Neural progenitor cell (in vitro differentiated cells): Measurements from ENCODE around the gene AIF1L. TPM values are rescaled to one million over a fixed set of nuclear protein-coding genes. Genes with fewer than 3 reads are reported as not detected.

Experiments
- DNase-seq: peaks from one replicate; pipeline ENCODE4 v3.0.0-alpha.2; 2016; ENCODE audit warnings: low spot score
- H2AFZ ChIP-seq: fragments of 200-600 bp; sonication (generic); replicated peaks from 2 replicates; pipeline ENCODE4 v1.6.1; 2016; ENCODE audit warnings: antibody characterized with exemption
- H3F3A ChIP-seq: fragments of 200-600 bp; sonication (generic); 2 replicates; pipeline ENCODE4 v1.6.1; 2016; ENCODE audit warnings: antibody characterized with exemption, low read depth
- H3K27ac ChIP-seq: fragments of 200-600 bp; sonication (generic); 2 replicates; pipeline ENCODE4 v1.5.1; 2016; ENCODE audit warnings: mild to moderate bottlenecking
- H3K27me3 ChIP-seq: fragments of 200-600 bp; sonication (generic); 2 replicates; pipeline ENCODE4 v1.6.1; 2016; ENCODE audit warnings: mild to moderate bottlenecking, moderate library complexity
- H3K36me3 ChIP-seq: fragments of 200-600 bp; sonication (generic); 2 replicates; pipeline ENCODE4 v1.5.1; 2016
- H3K4me1 ChIP-seq: fragments of 200-600 bp; sonication (generic); 2 replicates; pipeline ENCODE4 v1.6.1; 2016; ENCODE audit warnings: mixed run types
- H3K4me2 ChIP-seq: fragments of 200-600 bp; sonication (generic); 2 replicates; pipeline ENCODE4 v1.6.1; 2016
- H3K4me3 ChIP-seq: fragments of 200-600 bp; sonication (generic); 2 replicates; pipeline ENCODE4 v1.5.1; 2016
- H3K79me2 ChIP-seq: fragments of 200-600 bp; sonication (generic); 2 replicates; pipeline ENCODE4 v1.6.1; 2016; ENCODE audit warnings: low read depth
- H3K9ac ChIP-seq: fragments of 200-600 bp; sonication (generic); 2 replicates; pipeline ENCODE4 v1.6.1; 2016
- H3K9me3 ChIP-seq: fragments of 200-600 bp; sonication (generic); 2 replicates; pipeline ENCODE4 v1.5.1; 2016; ENCODE audit warnings: low read depth
- H4K20me1 ChIP-seq: fragments of 200-600 bp; sonication (generic); 2 replicates; pipeline ENCODE4 v1.6.1; 2016; ENCODE audit warnings: low read depth
- H3K27ac Mint-ChIP-seq: 3 replicates; pipeline ENCODE4 v1.8.0; 2021; ENCODE audit warnings: mixed read lengths
- H3K27me3 Mint-ChIP-seq: 2 replicates; pipeline ENCODE4 v1.8.0; 2022; ENCODE audit warnings: low read depth, mild to moderate bottlenecking, inconsistent platforms, moderate library complexity, mixed read lengths; ENCODE audit not compliant: insufficient read depth
- H3K36me3 Mint-ChIP-seq: 3 replicates; pipeline ENCODE4 v1.8.0; 2021; ENCODE audit warnings: mixed read lengths
- H3K4me1 Mint-ChIP-seq: 3 replicates; pipeline ENCODE4 v1.8.0; 2021; ENCODE audit warnings: mixed read lengths
- H3K4me3 Mint-ChIP-seq: 3 replicates; pipeline ENCODE4 v1.8.0; 2021; ENCODE audit warnings: mild to moderate bottlenecking, moderate library complexity, mixed read lengths
- H3K9me3 Mint-ChIP-seq: 3 replicates; pipeline ENCODE4 v1.8.0; 2020; ENCODE audit warnings: mixed read lengths
- EZH2 ChIP-seq: fragments of 200-600 bp; sonication (generic); IDR thresholded peaks from 2 replicates; pipeline ENCODE4 v1.6.1; 2017; ENCODE audit warnings: antibody characterized with exemption, mild to moderate bottlenecking, moderate library complexity
- EZH2phosphoT487 ChIP-seq: fragments of 200-600 bp; sonication (generic); IDR thresholded peaks from 2 replicates; pipeline ENCODE4 v1.6.1; 2017; ENCODE audit warnings: antibody characterized with exemption
- total RNA-seq: library from RNA; depleted of rRNA; stranded (reverse); fragments of >200 nt; gene quantifications from 2 replicates; pipeline ENCODE4 v1.2.3, GENCODE V29; 2015; ENCODE audit warnings: low replicate concordance
- TF ChIP-seq, protein P1 (sequence below): fragments of 200-600 bp; sonication (generic); IDR thresholded peaks from 2 replicates; pipeline ENCODE4 v1.5.1; 2017; ENCODE audit warnings: antibody characterized with exemption, mild to moderate bottlenecking

The AIF1L gene
- total RNA-seq, 1 donor from 2014 or later, result 69.0 TPM

DNA sequence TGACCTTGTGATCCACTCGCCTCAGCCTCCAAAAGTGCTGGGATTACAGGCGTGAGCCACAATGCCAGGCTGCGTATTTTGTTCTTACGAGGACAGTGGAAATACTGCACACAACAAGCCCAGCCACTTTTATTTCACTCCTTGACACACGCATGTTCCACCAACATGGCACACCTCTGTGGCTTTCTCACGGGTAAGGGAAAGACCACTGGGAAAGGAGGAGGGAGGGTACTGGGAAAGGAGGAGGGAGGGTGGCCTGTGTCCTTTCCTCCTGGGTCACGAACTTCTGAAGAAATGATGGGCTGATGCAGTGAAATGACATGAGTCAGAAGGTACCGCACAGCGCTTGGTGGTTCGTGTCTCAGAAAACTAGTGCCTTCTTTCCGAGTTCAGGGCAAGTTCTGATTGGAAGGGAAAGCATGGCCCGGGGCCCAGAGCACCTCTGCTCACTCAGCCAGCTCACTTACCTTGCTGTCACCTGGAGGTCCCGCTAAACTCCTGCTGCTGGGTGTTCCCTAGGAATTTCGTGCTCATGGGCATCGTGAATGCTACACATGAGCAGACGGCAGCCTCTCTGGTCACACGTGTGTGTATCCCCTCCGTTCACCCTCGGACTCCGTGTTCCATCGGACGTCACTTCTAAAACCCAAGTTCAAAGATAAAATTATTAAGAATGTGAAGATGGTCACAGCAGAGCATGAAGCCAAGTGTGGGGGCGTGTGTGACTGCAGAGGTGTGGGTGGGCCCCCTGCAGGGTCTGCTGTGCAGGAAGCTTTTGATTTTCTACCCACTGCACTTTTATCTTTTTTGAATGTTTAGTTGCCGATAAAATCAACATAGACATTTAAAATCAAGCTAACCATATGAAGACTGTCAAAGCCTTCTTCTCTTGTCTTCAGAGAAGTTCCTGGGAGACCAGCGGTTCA lies 44.5 kb upstream of the AIF1L start:
- Histone ChIP-seq H2AFZ (no peak overlapping the region), H3K79me2 (no peaks in the 10 kb centered on the region), H3F3A (no peaks in the 10 kb centered on the region), H3K4me1 (no peaks in the 10 kb centered on the region), H4K20me1 (no peaks in the 10 kb centered on the region), H3K4me3 (no peak overlapping the region), H3K36me3 (no peaks in the 10 kb centered on the region), H3K27ac (no peak overlapping the region), H3K9ac (no peak overlapping the region), H3K4me2 (no peak overlapping the region), H3K9me3 (no peaks in the 10 kb centered on the region), H3K27me3 (no peaks in the 10 kb centered on the region)
- Mint-ChIP-seq H3K27ac (no peak overlapping the region), H3K4me1 (no peaks in the 10 kb centered on the region), H3K9me3 (no peaks in the 10 kb centered on the region), H3K4me3 (no peak overlapping the region), H3K36me3 (peaks cover 1% of the 10 kb centered on the region), H3K27me3 (peaks cover 6% of the 10 kb centered on the region)
- DNase-seq, result no peak
- TF ChIP-seq, protein P1, sequence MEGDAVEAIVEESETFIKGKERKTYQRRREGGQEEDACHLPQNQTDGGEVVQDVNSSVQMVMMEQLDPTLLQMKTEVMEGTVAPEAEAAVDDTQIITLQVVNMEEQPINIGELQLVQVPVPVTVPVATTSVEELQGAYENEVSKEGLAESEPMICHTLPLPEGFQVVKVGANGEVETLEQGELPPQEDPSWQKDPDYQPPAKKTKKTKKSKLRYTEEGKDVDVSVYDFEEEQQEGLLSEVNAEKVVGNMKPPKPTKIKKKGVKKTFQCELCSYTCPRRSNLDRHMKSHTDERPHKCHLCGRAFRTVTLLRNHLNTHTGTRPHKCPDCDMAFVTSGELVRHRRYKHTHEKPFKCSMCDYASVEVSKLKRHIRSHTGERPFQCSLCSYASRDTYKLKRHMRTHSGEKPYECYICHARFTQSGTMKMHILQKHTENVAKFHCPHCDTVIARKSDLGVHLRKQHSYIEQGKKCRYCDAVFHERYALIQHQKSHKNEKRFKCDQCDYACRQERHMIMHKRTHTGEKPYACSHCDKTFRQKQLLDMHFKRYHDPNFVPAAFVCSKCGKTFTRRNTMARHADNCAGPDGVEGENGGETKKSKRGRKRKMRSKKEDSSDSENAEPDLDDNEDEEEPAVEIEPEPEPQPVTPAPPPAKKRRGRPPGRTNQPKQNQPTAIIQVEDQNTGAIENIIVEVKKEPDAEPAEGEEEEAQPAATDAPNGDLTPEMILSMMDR, result no peak
- no peak for TF ChIP-seq EZH2
- TF ChIP-seq EZH2phosphoT487, result no peak

DNA sequence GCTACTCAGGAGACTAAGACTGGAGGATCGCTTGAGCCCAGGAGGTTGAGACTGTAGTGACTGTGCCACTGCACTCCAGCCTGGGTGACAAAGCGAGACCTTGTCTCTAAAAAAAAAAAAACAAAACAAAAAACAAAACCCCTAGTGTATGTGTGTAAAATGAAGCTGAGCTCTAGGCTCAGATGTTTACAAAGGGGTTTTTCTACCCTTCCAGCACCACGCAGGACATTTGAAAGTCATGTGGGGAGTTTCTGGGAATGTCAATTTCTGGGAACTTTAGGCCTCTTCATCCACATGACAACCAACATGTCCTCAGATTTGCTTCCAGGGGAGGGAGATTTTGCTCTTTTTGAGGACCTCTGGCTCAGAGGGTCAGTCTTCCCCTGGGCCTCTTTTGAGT lies 42.4 kb upstream of the AIF1L start:
- H3K27me3 Mint-ChIP-seq, result peaks cover 4% of the 10 kb centered on the region
- Histone ChIP-seq H3K4me1 (no peaks in the 10 kb centered on the region), H3K36me3 (no peaks in the 10 kb centered on the region), H3K27ac (no peak overlapping the region), H3K4me3 (no peak overlapping the region), H2AFZ (no peak overlapping the region), H3K9me3 (no peaks in the 10 kb centered on the region), H4K20me1 (no peaks in the 10 kb centered on the region), H3K27me3 (no peaks in the 10 kb centered on the region), H3K4me2 (no peak overlapping the region), H3F3A (no peaks in the 10 kb centered on the region), H3K79me2 (no peaks in the 10 kb centered on the region), H3K9ac (no peak overlapping the region)
- no peak overlapping the region for H3K27ac Mint-ChIP-seq
- no peaks in the 10 kb centered on the region for H3K9me3 Mint-ChIP-seq
- no peak for TF ChIP-seq EZH2phosphoT487
- no peak for TF ChIP-seq EZH2
- TF ChIP-seq, protein P1, result no peak
- peaks cover 1% of the 10 kb centered on the region for H3K36me3 Mint-ChIP-seq
- H3K4me3 Mint-ChIP-seq, result no peak overlapping the region
- DNase-seq, result no peak
- H3K4me1 Mint-ChIP-seq, result no peaks in the 10 kb centered on the region

DNA sequence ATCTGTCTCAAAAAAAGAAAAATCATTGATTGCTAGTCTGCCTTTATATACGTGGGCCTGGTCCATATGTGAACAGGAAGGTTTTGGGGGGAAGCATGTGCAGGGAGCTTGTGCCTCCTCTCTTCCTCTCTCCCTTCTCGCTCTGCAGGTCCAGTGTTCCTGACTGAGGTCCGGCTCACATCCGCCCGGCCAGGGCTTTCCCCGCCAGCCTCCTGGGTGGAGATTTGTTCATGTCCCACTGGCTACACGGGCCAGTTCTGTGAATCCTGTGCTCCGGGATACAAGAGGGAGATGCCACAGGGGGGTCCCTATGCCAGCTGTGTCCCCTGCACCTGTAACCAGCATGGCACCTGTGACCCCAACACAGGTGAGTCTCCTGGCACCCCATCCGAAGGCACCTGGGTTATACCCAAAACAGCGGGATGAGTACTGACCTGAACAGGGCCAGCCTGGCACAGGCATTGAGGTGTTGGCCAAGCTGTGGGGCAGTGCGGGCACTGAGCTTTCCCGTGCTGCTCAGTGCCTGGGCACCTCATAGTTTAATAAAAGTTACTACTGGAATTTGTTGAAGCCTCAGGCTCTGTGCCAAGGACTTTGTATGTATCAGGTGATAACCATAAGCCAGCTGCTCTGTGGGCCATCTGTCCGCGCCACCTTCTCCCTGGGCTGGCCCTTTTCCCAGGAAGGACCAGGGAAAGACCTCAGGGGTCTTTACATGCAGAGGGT lies 39.4 kb upstream of the AIF1L start:
- Histone ChIP-seq H3K9ac (no peak overlapping the region), H3K79me2 (no peaks in the 10 kb centered on the region), H3K9me3 (no peaks in the 10 kb centered on the region), H3K4me2 (no peak overlapping the region), H3K4me3 (no peak overlapping the region), H4K20me1 (no peaks in the 10 kb centered on the region), H3F3A (no peaks in the 10 kb centered on the region), H2AFZ (no peak overlapping the region), H3K27me3 (no peaks in the 10 kb centered on the region), H3K36me3 (no peaks in the 10 kb centered on the region), H3K4me1 (no peaks in the 10 kb centered on the region), H3K27ac (no peak overlapping the region)
- no peak overlapping the region for H3K4me3 Mint-ChIP-seq
- DNase-seq, result no peak
- no peaks in the 10 kb centered on the region for H3K36me3 Mint-ChIP-seq
- H3K27ac Mint-ChIP-seq, result no peak overlapping the region
- TF ChIP-seq EZH2phosphoT487 (no peak), EZH2 (no peak)
- TF ChIP-seq, protein P1, result no peak
- H3K9me3 Mint-ChIP-seq, result no peaks in the 10 kb centered on the region
- no peaks in the 10 kb centered on the region for H3K4me1 Mint-ChIP-seq
- peaks cover 4% of the 10 kb centered on the region for H3K27me3 Mint-ChIP-seq
